Natural killer cell treated with Interleukin-12 subunit alpha and Interleukin-12 subunit beta and Interleukin-15 and Interleukin-18, amount 100 ng/mL, for 72 hours (primary cell): ENCODE data around the gene MYO7A. TPM values are rescaled to one million over a fixed set of nuclear protein-coding genes. Genes with fewer than 3 reads are reported as not detected.
A peak's percentile ranks its signal among the peaks of the same experiment; 100 is the strongest.

Experiments
- ATAC-seq, 2 donors: fragments of 150-1000 bp; cut with Tn5 transposase in 1 of 2; sonication (Bioruptor Pico), chemical (Tn5 transposase) in 1 of 2; 2 replicates each; pipeline ENCODE4 v1.10.0; 2021
- DNase-seq: peaks from one replicate; pipeline ENCODE4 v3.0.0; 2022; ENCODE audit warnings: low spot score
- H3K27ac Mint-ChIP-seq, 2 donors: 1 replicate in 1 of 2; 2 replicates in 1 of 2; pipeline ENCODE4 v1.8.0; 2022; ENCODE audit warnings: mixed read lengths in 2 of 2, mild to moderate bottlenecking in 1 of 2, moderate library complexity in 1 of 2
- H3K27me3 Mint-ChIP-seq, 2 donors: 1 replicate in 1 of 2; 2 replicates in 1 of 2; pipeline ENCODE4 v1.8.0; 2022; ENCODE audit warnings: mixed read lengths in 2 of 2
- H3K36me3 Mint-ChIP-seq: one replicate; pipeline ENCODE4 v1.8.0; 2022; ENCODE audit warnings: mixed read lengths
- H3K4me1 Mint-ChIP-seq, 2 donors: 1 replicate in 1 of 2; 2 replicates in 1 of 2; pipeline ENCODE4 v1.8.0; 2022; ENCODE audit warnings: low read depth in 2 of 2, mixed read lengths in 2 of 2, mild to moderate bottlenecking in 1 of 2
- H3K4me3 Mint-ChIP-seq: one replicate; pipeline ENCODE4 v1.8.0; 2022; ENCODE audit warnings: mixed read lengths
- H3K9me3 Mint-ChIP-seq: 2 replicates; pipeline ENCODE4 v1.8.0; 2022; ENCODE audit warnings: mixed read lengths
- total RNA-seq, 2 donors: library from RNA; stranded (reverse); gene quantifications; one replicate each; pipeline ENCODE4 v1.2.3, GENCODE V29; 2022

MYO7A gene
- total RNA-seq, 2 donors from 2014 or later = 0.05 TPM; not detected in 1

- peaks cover 0 to 2% of the 10 kb centered on the region in 2 donors for H3K4me1 Mint-ChIP-seq
- H3K4me3 Mint-ChIP-seq = no peak overlapping the region
- peak; percentile 49 for DNase-seq
- H3K36me3 Mint-ChIP-seq = no peaks in the 10 kb centered on the region
- no peak for ATAC-seq
- no peaks in the 10 kb centered on the region for H3K9me3 Mint-ChIP-seq
- no peaks in the 10 kb centered on the region for H3K27me3 Mint-ChIP-seq
- H3K27ac Mint-ChIP-seq = no peak overlapping the region
These were observed 39.6 kb upstream of the MYO7A start for GRCh38 chr11:77088236-77089003.

GRCh38 chr11:77089004-77089545 is 39.0 kb upstream of the MYO7A start:
- H3K36me3 Mint-ChIP-seq = no peaks in the 10 kb centered on the region
- H3K27ac Mint-ChIP-seq = no peak overlapping the region
- peaks cover 0 to 2% of the 10 kb centered on the region in 2 donors for H3K4me1 Mint-ChIP-seq
- ATAC-seq (no peak), DNase-seq (peak; percentile 52)
- no peaks in the 10 kb centered on the region for H3K27me3 Mint-ChIP-seq
- no peak overlapping the region for H3K4me3 Mint-ChIP-seq
- H3K9me3 Mint-ChIP-seq = no peaks in the 10 kb centered on the region

GRCh38 chr11:77090046-77090372 is 38.0 kb upstream of the MYO7A start:
- Mint-ChIP-seq H3K27ac (no peak overlapping the region), H3K9me3 (no peaks in the 10 kb centered on the region)
- ATAC-seq = no peak

GRCh38 chr11:77090373-77091111 is 37.5 kb upstream of the MYO7A start:
- peak; percentile 22 for DNase-seq

More at GRCh38 chr11:77090046-77090372, 38.0 kb upstream of the MYO7A start:
- Mint-ChIP-seq H3K27me3 (no peaks in the 10 kb centered on the region), H3K4me1 (peaks cover 0 to 2% of the 10 kb centered on the region in 2 donors), H3K4me3 (no peak overlapping the region), H3K36me3 (no peaks in the 10 kb centered on the region)
- no peak for DNase-seq

GRCh38 chr11:77091146-77091940 is 36.7 kb upstream of the MYO7A start:
- ATAC-seq (peak; percentile 81 to 85), DNase-seq (peak; percentile 78)
- no peaks in the 10 kb centered on the region for H3K9me3 Mint-ChIP-seq
- no peak overlapping the region for H3K4me3 Mint-ChIP-seq
- no peaks in the 10 kb centered on the region for H3K36me3 Mint-ChIP-seq
- H3K27me3 Mint-ChIP-seq = no peaks in the 10 kb centered on the region
- no peak overlapping the region for H3K27ac Mint-ChIP-seq
- peaks cover 0 to 2% of the 10 kb centered on the region in 2 donors for H3K4me1 Mint-ChIP-seq

More at GRCh38 chr11:77090373-77091111, 37.5 kb upstream of the MYO7A start:
- Mint-ChIP-seq H3K36me3 (no peaks in the 10 kb centered on the region), H3K27me3 (no peaks in the 10 kb centered on the region), H3K4me1 (peaks cover 0 to 2% of the 10 kb centered on the region in 2 donors), H3K9me3 (no peaks in the 10 kb centered on the region), H3K4me3 (no peak overlapping the region), H3K27ac (no peak overlapping the region)
- no peak for ATAC-seq

GRCh38 chr11:77092382-77092781 is 35.7 kb upstream of the MYO7A start:
- H3K27ac Mint-ChIP-seq = no peak overlapping the region
- H3K36me3 Mint-ChIP-seq = no peaks in the 10 kb centered on the region
- H3K4me3 Mint-ChIP-seq = no peak overlapping the region
- H3K27me3 Mint-ChIP-seq = no peaks in the 10 kb centered on the region
- DNase-seq (peak; percentile 26), ATAC-seq (no peak)
- H3K9me3 Mint-ChIP-seq = no peaks in the 10 kb centered on the region
- H3K4me1 Mint-ChIP-seq = peaks cover 0 to 2% of the 10 kb centered on the region in 2 donors

GRCh38 chr11:77093056-77093891 is 34.8 kb upstream of the MYO7A start:
- Mint-ChIP-seq H3K36me3 (no peaks in the 10 kb centered on the region), H3K4me3 (no peak overlapping the region), H3K27me3 (no peaks in the 10 kb centered on the region), H3K9me3 (no peaks in the 10 kb centered on the region), H3K27ac (no peak overlapping the region), H3K4me1 (peaks cover 0 to 2% of the 10 kb centered on the region in 2 donors)
- ATAC-seq (no peak), DNase-seq (peak; percentile 58)

- Mint-ChIP-seq H3K9me3 (no peaks in the 10 kb centered on the region), H3K27ac (no peak overlapping the region), H3K27me3 (no peaks in the 10 kb centered on the region), H3K36me3 (no peaks in the 10 kb centered on the region), H3K4me3 (no peak overlapping the region), H3K4me1 (peaks cover 0 to 2% of the 10 kb centered on the region in 2 donors)
- ATAC-seq (no peak), DNase-seq (no peak)
These were observed 33.8 kb upstream of the MYO7A start for GRCh38 chr11:77093987-77094840.

GRCh38 chr11:77094841-77095365 is 33.1 kb upstream of the MYO7A start:
- H3K27ac Mint-ChIP-seq = no peak overlapping the region
- H3K27me3 Mint-ChIP-seq = no peaks in the 10 kb centered on the region
- no peak for ATAC-seq
- no peak for DNase-seq
- H3K9me3 Mint-ChIP-seq = no peaks in the 10 kb centered on the region
- no peaks in the 10 kb centered on the region for H3K36me3 Mint-ChIP-seq
- no peak overlapping the region for H3K4me3 Mint-ChIP-seq
- peaks cover 0 to 2% of the 10 kb centered on the region in 2 donors for H3K4me1 Mint-ChIP-seq

GRCh38 chr11:77095551-77096490 is 32.2 kb upstream of the MYO7A start:
- no peaks in the 10 kb centered on the region for H3K27me3 Mint-ChIP-seq
- no peak overlapping the region for H3K4me3 Mint-ChIP-seq
- DNase-seq = no peak
- no peak overlapping the region for H3K27ac Mint-ChIP-seq
- H3K9me3 Mint-ChIP-seq = no peaks in the 10 kb centered on the region
- ATAC-seq = no peak
- no peaks in the 10 kb centered on the region for H3K36me3 Mint-ChIP-seq
- peaks cover 0 to 4% of the 10 kb centered on the region in 2 donors for H3K4me1 Mint-ChIP-seq

- no peaks in the 10 kb centered on the region for H3K9me3 Mint-ChIP-seq
- ATAC-seq = no peak
- no peak overlapping the region for H3K27ac Mint-ChIP-seq
- no peak overlapping the region for H3K4me3 Mint-ChIP-seq
- no peaks in the 10 kb centered on the region for H3K27me3 Mint-ChIP-seq
- H3K36me3 Mint-ChIP-seq = no peaks in the 10 kb centered on the region
- no peak for DNase-seq
- H3K4me1 Mint-ChIP-seq = peaks cover 0 to 5% of the 10 kb centered on the region in 2 donors
These were observed 31.4 kb upstream of the MYO7A start for GRCh38 chr11:77096591-77097019.
